HepG2 (cell line): ENCODE results near the gene DSG2. TPM values are rescaled to one million over a fixed set of nuclear protein-coding genes. Genes with fewer than 3 reads are reported as not detected.

Experiments
- ATAC-seq: fragments of 200-7000 bp; cut with Tn5 transposase; 3 replicates; pipeline ENCODE4 v1.9.1; 2020; ENCODE audit warnings: mild to moderate bottlenecking, moderate library complexity
- Bru-seq: library from RNA; stranded (reverse); fragments of 400-500 nt; gene quantifications from one replicate; lab custom pipeline; 2021; lab: Mats Ljungman, UMichigan
- BruChase-seq, 2 experiments: library from RNA; stranded (reverse); fragments of 400-500 nt; gene quantifications; one replicate each; lab custom pipeline; 2021; lab: Mats Ljungman, UMichigan
- BruUV-seq: library from RNA; stranded (reverse); fragments of 400-500 nt; replicated peaks from 2 replicates; lab custom pipeline; 2021; lab: Mats Ljungman, UMichigan
- CTCF ChIA-PET: fragments of 300-600 bp; formaldehyde crosslinking; extraction: SDS; loops from one replicate; lab custom pipeline; 2021; ENCODE audit warnings: low total read pairs, inconsistent platforms, low intra/inter-chr PET ratio; lab: Yijun Ruan, JAX
- POLR2A ChIA-PET: fragments of 350-600 bp; sonication (Branson Sonifier 250); formaldehyde crosslinking; loops from one replicate; lab custom pipeline; 2020; ENCODE audit warnings: antibody characterized with exemption, inconsistent platforms; lab: Yijun Ruan, JAX
- DNase-seq: peaks from one replicate; pipeline ENCODE4 v3.0.0-alpha.2; 2015; ENCODE audit warnings: low spot score
- FAIRE-seq: peaks from 3 replicates; lab custom pipeline; 2011; peaks lifted over from hg19 to GRCh38; lab: Jason Lieb, UNC
- H2AFZ ChIP-seq: one replicate; pipeline ENCODE4 v1.6.1; 2011; ENCODE audit warnings: low read length, inconsistent platforms
- H3K27ac ChIP-seq: fragments of 300-600 bp; 3 replicates; pipeline ENCODE4 v1.8.0; 2011; ENCODE audit warnings: mixed run types, mild to moderate bottlenecking, mixed read lengths, low read length, inconsistent platforms; ENCODE audit not compliant: insufficient read depth; ENCODE audit errors: extremely low read length
- H3K27me3 ChIP-seq, 2 experiments: fragments of 200-600 bp in 1 of 2; 2 replicates in 1 of 2; 3 replicates in 1 of 2; pipeline versions ENCODE4 v1.6.0 to v1.8.0; 2011; ENCODE audit warnings: low read length in 2 of 2, mild to moderate bottlenecking in 2 of 2, moderate library complexity in 2 of 2, inconsistent platforms in 1 of 2; ENCODE audit not compliant: insufficient read depth in 2 of 2, control insufficient read depth in 1 of 2
- H3K36me3 ChIP-seq, 2 experiments: fragments of 200-600 bp in 1 of 2; replicated peaks in 1 of 2; 2 replicates in 1 of 2; 3 replicates in 1 of 2; pipeline versions ENCODE4 v1.5.1 to v1.8.0; 2011; ENCODE audit warnings: low read length in 2 of 2, inconsistent platforms in 1 of 2; ENCODE audit not compliant: insufficient read depth in 2 of 2, control insufficient read depth in 1 of 2
- H3K4me1 ChIP-seq: 2 replicates; pipeline ENCODE4 v1.5.1; 2012; ENCODE audit warnings: low read length, inconsistent platforms; ENCODE audit not compliant: insufficient read depth
- H3K4me2 ChIP-seq: 2 replicates; pipeline ENCODE4 v1.6.0; 2011; ENCODE audit warnings: low read depth, low read length, inconsistent platforms
- H3K4me3 ChIP-seq, 3 experiments: fragments of 200-600 bp in 1 of 3; sonication (generic), shearing (Covaris generic) in 1 of 3; replicated peaks in 1 of 3; 2 replicates each; pipeline ENCODE4 v1.5.1; 2011 to 2016; ENCODE audit warnings: low read length in 3 of 3, inconsistent platforms in 2 of 3, low read depth in 2 of 3, mild to moderate bottlenecking in 2 of 3, control low read depth in 1 of 3, mixed read lengths in 1 of 3; ENCODE audit not compliant: insufficient read depth in 1 of 3
- H3K79me2 ChIP-seq: one replicate; pipeline ENCODE4 v1.6.1; 2011; ENCODE audit warnings: low read length, inconsistent platforms; ENCODE audit not compliant: insufficient read depth
- H3K9ac ChIP-seq: 2 replicates; pipeline ENCODE4 v1.6.0; 2011; ENCODE audit warnings: mild to moderate bottlenecking, low read depth, low read length, inconsistent platforms; ENCODE audit not compliant: insufficient read depth
- H3K9me3 ChIP-seq: 2 replicates; pipeline ENCODE4 v1.5.1; 2012; ENCODE audit warnings: mild to moderate bottlenecking, low read length
- H4K20me1 ChIP-seq: 2 replicates; pipeline ENCODE4 v1.6.0; 2011; ENCODE audit warnings: inconsistent platforms, mild to moderate bottlenecking, low read length, moderate library complexity; ENCODE audit not compliant: insufficient read depth
- ATAD3A ChIP-seq: sonication (generic); formaldehyde crosslinking; IDR thresholded peaks from 2 replicates; pipeline ENCODE4 v1.4.0; 2020; ENCODE audit warnings: missing genetic modification reagents
- DRAP1 ChIP-seq: IDR thresholded peaks from 2 replicates; pipeline ENCODE4 v1.6.1; 2016; ENCODE audit warnings: missing genetic modification reagents, missing compliant biosample characterization
- FOXK1 ChIP-seq: sonication (generic); formaldehyde crosslinking; IDR thresholded peaks from 2 replicates; pipeline ENCODE4 v1.4.0; 2020; ENCODE audit warnings: low read depth, missing genetic modification reagents, borderline replicate concordance
- NFKB2 ChIP-seq: sonication (generic); formaldehyde crosslinking; IDR thresholded peaks from 2 replicates; pipeline ENCODE4 v1.4.0; 2020; ENCODE audit warnings: missing genetic modification reagents, borderline replicate concordance
- PAX8 ChIP-seq: sonication (generic); formaldehyde crosslinking; IDR thresholded peaks from 2 replicates; pipeline ENCODE4 v1.8.0; 2022; ENCODE audit warnings: mild to moderate bottlenecking, missing genetic modification reagents, borderline replicate concordance
- SETDB1 ChIP-seq: sonication (generic); formaldehyde crosslinking; IDR thresholded peaks from 2 replicates; pipeline ENCODE4 v1.5.1; 2020; ENCODE audit warnings: missing genetic modification reagents, mild to moderate bottlenecking, borderline replicate concordance
- THAP7 ChIP-seq: sonication (generic); formaldehyde crosslinking; IDR thresholded peaks from 2 replicates; pipeline ENCODE4 v1.8.1; 2023; ENCODE audit warnings: mild to moderate bottlenecking, missing genetic modification reagents
- ZNF224 ChIP-seq: sonication (generic); formaldehyde crosslinking; IDR thresholded peaks from 2 replicates; pipeline ENCODE4 v1.5.0; 2020; ENCODE audit warnings: mild to moderate bottlenecking, missing genetic modification reagents
- ZNF772 ChIP-seq: sonication (generic); formaldehyde crosslinking; IDR thresholded peaks from 2 replicates; pipeline ENCODE4 v1.5.0; 2020; ENCODE audit warnings: mild to moderate bottlenecking, missing genetic modification reagents
- WGBS: methylation state at CpG from one replicate; pipeline ENCODE4 v1.1.6; 2017; ENCODE audit warnings: low lambda C conversion rate; 5-methylcytosine and 5-hydroxymethylcytosine counted together
- in situ Hi-C: cut with HindIII; loops from 2 replicates; pipeline ENCODE4 v1.10.0; 2017; ENCODE audit warnings: low pct_unique_long_range_greater_than_20kb; ENCODE audit not compliant: extremely low pct_ligation_motif_present
- intact Hi-C: fragments of 100-400 bp; cut with micrococcal nuclease; formaldehyde crosslinking; loops from one replicate; pipeline ENCODE4 v1.10.0; 2022; ENCODE audit not compliant: unreplicated experiment
- long read RNA-seq, 2 experiments: library from RNA in 1 of 2; library from polyadenylated mRNA in 1 of 2; stranded (forward) in 1 of 2; unstranded in 1 of 2; transcript quantifications; one replicate each; pipeline ENCODE4 v2.0.0, GENCODE V29; 2019 to 2022
- polyA minus RNA-seq, 3 experiments: library from RNA; depleted of rRNA, polyadenylated mRNA; stranded (reverse); fragments of >200 nt; gene quantifications; 2 replicates each; pipeline ENCODE4 v1.2.3, GENCODE V29; 2011; ENCODE audit warnings: low replicate concordance in 1 of 3
- polyA plus RNA-seq, 8 experiments: library from polyadenylated mRNA; depleted of rRNA in 3 of 8; stranded (reverse) in 7 of 8; unstranded in 1 of 8; fragments of >200 nt; fragmentation: Illumina TruSeq in 4 of 8; extraction: Trizol in 4 of 8; gene quantifications; 2 replicates each; pipeline versions ENCODE4 v1.2.1 to v1.2.3, GENCODE V29; 2011 to 2016; ENCODE audit warnings: low read depth in 4 of 8, missing spikeins in 1 of 8, mixed read lengths in 1 of 8; ENCODE audit not compliant: insufficient read depth in 1 of 8
- total RNA-seq, 5 experiments: library from RNA; depleted of rRNA; stranded (reverse); fragments of >200 nt; fragmentation: Illumina TruSeq; extraction: Trizol; gene quantifications; 2 replicates each; pipeline ENCODE4 v1.2.3, GENCODE V29; 2016; ENCODE audit warnings: low read depth in 1 of 5
- TF ChIP-seq, protein P1 (sequence below): sonication (generic); formaldehyde crosslinking; IDR thresholded peaks from 2 replicates; pipeline ENCODE4 v1.8.0; 2022; ENCODE audit warnings: missing genetic modification reagents, mild to moderate bottlenecking, inconsistent platforms, borderline replicate concordance
- TF ChIP-seq, protein P2 (sequence below): fragments of 450-650 bp; IDR thresholded peaks from 2 replicates; pipeline ENCODE4 v1.6.1; 2016

Gene DSG2
- 23.3 and 24.4 TPM in 2 replicates for total RNA-seq (2016; rRNA removed; fragmentation: Illumina TruSeq; extraction: Trizol)
- 2.1 TPM in 2 replicates for total RNA-seq (2016; cell fraction: cytosol; rRNA removed; fragmentation: Illumina TruSeq; extraction: Trizol; ENCODE audit: low read depth)
- total RNA-seq (2016; cell fraction: insoluble cytoplasmic fraction; rRNA removed; fragmentation: Illumina TruSeq; extraction: Trizol), result 21.9 TPM in 2 replicates
- total RNA-seq (2016; cell fraction: membrane; rRNA removed; fragmentation: Illumina TruSeq; extraction: Trizol), result 7.9 and 9.7 TPM in 2 replicates
- 39.4 and 49.1 TPM in 2 replicates for total RNA-seq (2016; cell fraction: nucleus; rRNA removed; fragmentation: Illumina TruSeq; extraction: Trizol)
- 66.7 and 68.7 TPM in 2 replicates for polyA plus RNA-seq (2011; rRNA removed)
- polyA plus RNA-seq (2011; cell fraction: cytosol; rRNA removed), result 41.8 and 63.9 TPM in 2 replicates
- polyA plus RNA-seq (2011; cell fraction: nucleus; rRNA removed), result 13.3 and 19.3 TPM in 2 replicates
- polyA plus RNA-seq (2012), result 64.4 and 66.0 TPM in 2 replicates
- polyA plus RNA-seq (2016; cell fraction: cytosol; fragmentation: Illumina TruSeq; extraction: Trizol; ENCODE audit: low read depth), result 0.94 and 1.2 TPM in 2 replicates
- polyA plus RNA-seq (2016; cell fraction: insoluble cytoplasmic fraction; fragmentation: Illumina TruSeq; extraction: Trizol; ENCODE audit: low read depth), result 19.4 and 19.6 TPM in 2 replicates
- 2.8 and 3.7 TPM in 2 replicates for polyA plus RNA-seq (2016; cell fraction: membrane; fragmentation: Illumina TruSeq; extraction: Trizol; ENCODE audit: low read depth)
- polyA plus RNA-seq (2016; cell fraction: nucleus; fragmentation: Illumina TruSeq; extraction: Trizol; ENCODE audit: insufficient read depth, low read depth), result 36.8 and 38.2 TPM in 2 replicates
- polyA minus RNA-seq (2011; rRNA and poly(A)+ RNA removed; ENCODE audit: low replicate concordance), result 50.3 and 58.4 TPM in 2 replicates
- polyA minus RNA-seq (2011; cell fraction: cytosol; rRNA and poly(A)+ RNA removed), result 60.3 and 74.6 TPM in 2 replicates
- polyA minus RNA-seq (2011; cell fraction: nucleus; rRNA and poly(A)+ RNA removed), result 28.8 and 46.7 TPM in 2 replicates
- percentile 91 among the genes with signal in this experiment for Bru-seq, nascent RNA
- BruChase-seq, experiment 1, labeled RNA remaining after a 6-hour chase, result percentile 93 among the genes with signal in this experiment
- BruChase-seq, experiment 2, labeled RNA remaining after a 2-hour chase, result percentile 85 among the genes with signal in this experiment
- long read RNA-seq, experiment 1, partial matches to known transcripts, result 4 of 14 reads
- long read RNA-seq, experiment 1, other reads (novel, unspliced or antisense), result 10 of 14 reads
- long read RNA-seq, experiment 2, full-length matches to known transcripts, result 13 of 133 reads
- long read RNA-seq, experiment 2, partial matches to known transcripts, result 14 of 133 reads
- long read RNA-seq, experiment 2, other reads (novel, unspliced or antisense), result 106 of 133 reads

GRCh38 chr18:31497836-31498573 lies at the start of gene DSG2:
Gene DSG2 (plus strand): TSS chr18:31498177. CDS start chr18:31498252, 75 bp downstream.
- FAIRE-seq, result no peak
- H3K4me2 ChIP-seq, result peak within 1 kb of the TSS; percentile 94
- H3K4me1 ChIP-seq, result peaks cover 27% of the 10 kb centered on the region
- H3K36me3 ChIP-seq, result no peaks in the 10 kb centered on the region
- H2AFZ ChIP-seq, result peak within 1 kb of the TSS; percentile 35
- H4K20me1 ChIP-seq, result no peaks in the 10 kb centered on the region
- H3K27me3 ChIP-seq, result no peaks in the 10 kb centered on the region; a peak in 1 of 5 replicates
- H3K4me3 ChIP-seq, result peak within 1 kb of the TSS; percentile 94 to 100 (median 99)
- CTCF ChIA-PET, result no interaction called here
- H3K9me3 ChIP-seq, result no peaks in the 10 kb centered on the region
- DNase-seq, result peak; percentile 43
- H3K9ac ChIP-seq, result peak within 1 kb of the TSS; percentile 95
- intact Hi-C loops (loop anchor here (1.0 to 5.0 kb wide), 4 partner anchors 14 to 396 kb away; partner anchors contain the start of gene DSC2), in situ Hi-C loops (no loop called here)
- POLR2A ChIA-PET, result interaction anchor here (0.7 to 1.2 kb wide), 4 partner anchors 12 to 398 kb away, joined by 3 to 11 read pairs (median 4); no protein-coding TSS in a partner anchor
- H3K79me2 ChIP-seq, result peaks cover 39% of the 10 kb centered on the region
- ATAC-seq, result peak; percentile 90
- H3K27ac ChIP-seq, result peak within 1 kb of the TSS; percentile 82
- WGBS, result 0% methylated on average over 12 of the region's 79 CpGs
- BruUV-seq, result no TSS peak
- TF ChIP-seq THAP7 (CRISPR knock-in tag), result no peak
- no peak for TF ChIP-seq ATAD3A
- TF ChIP-seq, protein P1, sequence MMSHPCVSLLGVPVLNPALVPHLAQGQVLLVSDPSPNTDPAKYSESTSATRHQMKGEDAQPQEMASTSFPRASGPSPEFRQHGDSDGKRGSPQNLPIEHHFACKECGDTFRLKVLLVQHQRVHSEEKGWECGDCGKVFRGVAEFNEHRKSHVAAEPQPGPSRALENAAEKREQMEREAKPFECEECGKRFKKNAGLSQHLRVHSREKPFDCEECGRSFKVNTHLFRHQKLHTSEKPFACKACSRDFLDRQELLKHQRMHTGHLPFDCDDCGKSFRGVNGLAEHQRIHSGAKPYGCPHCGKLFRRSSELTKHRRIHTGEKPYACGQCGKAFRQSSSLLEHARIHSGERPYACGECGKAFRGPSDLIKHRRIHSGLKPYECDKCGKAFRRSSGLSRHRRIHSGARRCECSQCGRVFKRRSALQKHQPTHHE (CRISPR knock-in tag), result no peak
- TF ChIP-seq NFKB2, result peak; percentile 77; the same call in 1 of the 2 replicates
- no peak for TF ChIP-seq PAX8 (CRISPR knock-in tag)
- TF ChIP-seq, protein P2, sequence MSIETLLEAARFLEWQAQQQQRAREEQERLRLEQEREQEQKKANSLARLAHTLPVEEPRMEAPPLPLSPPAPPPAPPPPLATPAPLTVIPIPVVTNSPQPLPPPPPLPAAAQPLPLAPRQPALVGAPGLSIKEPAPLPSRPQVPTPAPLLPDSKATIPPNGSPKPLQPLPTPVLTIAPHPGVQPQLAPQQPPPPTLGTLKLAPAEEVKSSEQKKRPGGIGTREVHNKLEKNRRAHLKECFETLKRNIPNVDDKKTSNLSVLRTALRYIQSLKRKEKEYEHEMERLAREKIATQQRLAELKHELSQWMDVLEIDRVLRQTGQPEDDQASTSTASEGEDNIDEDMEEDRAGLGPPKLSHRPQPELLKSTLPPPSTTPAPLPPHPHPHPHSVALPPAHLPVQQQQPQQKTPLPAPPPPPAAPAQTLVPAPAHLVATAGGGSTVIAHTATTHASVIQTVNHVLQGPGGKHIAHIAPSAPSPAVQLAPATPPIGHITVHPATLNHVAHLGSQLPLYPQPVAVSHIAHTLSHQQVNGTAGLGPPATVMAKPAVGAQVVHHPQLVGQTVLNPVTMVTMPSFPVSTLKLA, result no peak
- TF ChIP-seq FOXK1 (CRISPR knock-in tag), result no peak
- no peak for TF ChIP-seq ZNF224
- TF ChIP-seq ZNF772 (CRISPR knock-in tag), result no peak; the same call in 1 of the 2 replicates
- TF ChIP-seq SETDB1 (CRISPR knock-in tag), result no peak
- no peak for TF ChIP-seq DRAP1 (CRISPR knock-in tag)
